ENCODE data around the gene FRAT2.

Gene FRAT2, protein sequence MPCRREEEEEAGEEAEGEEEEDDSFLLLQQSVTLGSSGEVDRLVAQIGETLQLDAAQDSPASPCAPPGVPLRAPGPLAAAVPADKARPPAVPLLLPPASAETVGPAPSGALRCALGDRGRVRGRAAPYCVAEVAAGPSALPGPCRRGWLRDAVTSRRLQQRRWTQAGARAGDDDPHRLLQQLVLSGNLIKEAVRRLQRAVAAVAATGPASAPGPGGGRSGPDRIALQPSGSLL

GRCh38 chr10:97334370-97335175, at the start of gene FRAT2:
Gene FRAT2 (minus strand): TSS chr10:97334729. CDS start chr10:97334572, 157 bp downstream.
- DNase-seq (ENCODE audit: low read depth in 2 of 2): peak; percentile 73 to 84

- no peak for DNase-seq (ENCODE audit: low read depth in 2 of 2)
These were observed 49.6 kb upstream of the FRAT2 start for GRCh38 chr10:97384156-97384555.

- no peak for DNase-seq (ENCODE audit: low read depth in 2 of 2)
These were observed 48.6 kb upstream of the FRAT2 start for GRCh38 chr10:97383159-97383558.

GRCh38 chr10:97381626-97382025, 47.1 kb upstream of the FRAT2 start:
- no peak for DNase-seq (ENCODE audit: low read depth in 2 of 2)

GRCh38 chr10:97380516-97380915, 46.0 kb upstream of the FRAT2 start:
- no peak for DNase-seq (ENCODE audit: low read depth in 2 of 2)

DNA sequence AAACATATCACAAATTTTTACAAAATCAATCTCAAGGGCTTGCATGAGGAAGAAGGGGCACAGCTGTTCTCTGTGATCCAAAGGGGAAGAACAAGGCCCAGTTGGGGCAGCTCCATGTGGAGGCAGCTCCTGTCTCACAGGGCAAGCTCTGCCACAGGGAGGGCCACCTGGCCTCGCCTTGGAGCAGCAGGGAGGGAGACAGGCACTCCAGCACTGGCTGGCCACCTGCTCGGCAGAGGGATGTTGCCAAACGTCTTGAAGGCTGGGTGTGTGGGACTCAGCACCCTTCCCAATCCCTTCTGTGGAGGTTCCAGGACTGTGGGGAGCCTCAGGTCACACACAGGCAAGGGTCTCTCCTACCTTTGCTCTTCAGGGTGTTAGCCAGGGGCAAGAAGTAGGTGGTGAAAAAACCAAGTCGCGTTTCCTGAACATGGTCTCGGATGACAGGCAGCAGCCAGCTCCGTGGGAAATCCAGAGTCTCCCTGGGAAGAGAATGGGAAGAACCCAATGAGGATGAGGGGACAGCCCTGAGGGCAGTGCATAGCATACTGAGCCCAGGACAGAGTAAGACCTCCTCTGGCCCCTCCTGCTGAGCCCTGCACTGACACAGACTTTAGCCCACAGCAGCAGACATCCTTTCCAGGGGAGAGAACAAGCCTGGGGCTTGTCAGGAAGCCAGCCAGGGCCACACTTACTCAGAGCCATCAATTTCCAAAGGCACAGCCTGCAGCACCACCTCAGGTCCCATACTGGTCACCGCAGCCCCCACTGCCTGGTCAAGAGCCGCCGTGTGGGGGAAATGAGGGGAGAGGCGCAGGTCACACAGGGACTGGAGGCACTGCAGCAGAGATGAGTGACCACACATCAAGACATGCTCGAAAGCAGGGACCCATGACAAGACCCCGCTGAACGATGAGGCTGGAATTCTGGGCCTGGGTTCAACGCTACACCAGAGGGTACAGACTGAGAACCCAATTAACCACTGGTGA, 44.7 kb upstream of the FRAT2 start:
- no peak for DNase-seq (ENCODE audit: low read depth in 2 of 2)

DNA sequence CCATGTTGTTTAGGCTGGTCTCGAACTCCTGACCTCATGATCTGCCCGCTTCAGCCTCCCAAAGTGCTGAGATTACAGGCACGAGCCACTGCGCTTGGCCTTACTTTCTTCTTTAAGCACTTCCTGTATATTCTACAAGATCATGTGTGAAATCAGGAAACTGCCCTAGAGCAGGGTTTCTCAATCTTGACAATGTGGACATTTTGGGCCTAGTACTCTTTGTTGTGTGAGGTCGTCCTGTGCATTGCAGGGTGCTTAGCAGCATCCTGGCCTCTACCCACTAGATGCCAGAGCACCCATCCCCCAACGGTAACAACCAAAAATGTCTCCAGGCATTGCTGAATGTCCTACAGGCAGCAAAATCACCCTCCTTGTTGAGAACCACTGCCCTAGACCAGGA, 41.9 kb upstream of the FRAT2 start:
- no peak for DNase-seq (ENCODE audit: low read depth in 2 of 2)

GRCh38 chr10:97373456-97373855, 38.9 kb upstream of the FRAT2 start:
- DNase-seq (ENCODE audit: low read depth in 2 of 2): no peak

DNA sequence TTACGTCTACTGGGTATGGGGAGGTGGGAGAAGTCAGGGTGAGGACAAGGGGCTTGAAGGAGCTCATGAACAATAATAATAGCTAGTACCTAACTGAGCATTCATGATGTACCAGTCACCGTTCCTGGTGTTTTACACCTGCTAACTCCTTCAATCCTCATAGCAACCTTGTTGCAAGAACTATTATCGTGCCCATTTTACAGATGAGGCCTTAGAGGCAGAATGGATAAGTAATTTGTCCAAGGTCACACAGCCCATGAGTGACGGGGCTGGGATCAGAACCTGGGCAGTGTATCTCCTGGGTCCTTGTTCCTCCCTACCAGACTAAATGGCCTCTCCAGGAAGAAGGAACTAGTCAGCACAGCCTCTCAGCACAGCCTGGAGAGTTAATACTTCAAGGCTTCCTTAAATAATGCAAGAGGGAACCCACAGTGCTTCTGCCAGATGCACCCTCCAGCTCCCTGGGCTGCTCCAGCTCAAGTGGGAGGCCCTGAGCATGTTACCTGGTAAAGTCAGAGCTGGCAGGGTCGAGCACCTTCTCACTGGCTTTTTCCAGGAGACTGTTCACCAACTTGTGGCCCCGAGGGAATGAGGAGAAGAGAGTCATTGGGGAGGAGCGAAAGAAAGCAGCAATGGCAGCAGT, 37.8 kb upstream of the FRAT2 start:
- no peak for DNase-seq (ENCODE audit: low read depth in 2 of 2)

- DNase-seq (ENCODE audit: low read depth in 2 of 2): no peak
These were observed 37.2 kb upstream of the FRAT2 start for GRCh38 chr10:97371696-97372095.

DNA sequence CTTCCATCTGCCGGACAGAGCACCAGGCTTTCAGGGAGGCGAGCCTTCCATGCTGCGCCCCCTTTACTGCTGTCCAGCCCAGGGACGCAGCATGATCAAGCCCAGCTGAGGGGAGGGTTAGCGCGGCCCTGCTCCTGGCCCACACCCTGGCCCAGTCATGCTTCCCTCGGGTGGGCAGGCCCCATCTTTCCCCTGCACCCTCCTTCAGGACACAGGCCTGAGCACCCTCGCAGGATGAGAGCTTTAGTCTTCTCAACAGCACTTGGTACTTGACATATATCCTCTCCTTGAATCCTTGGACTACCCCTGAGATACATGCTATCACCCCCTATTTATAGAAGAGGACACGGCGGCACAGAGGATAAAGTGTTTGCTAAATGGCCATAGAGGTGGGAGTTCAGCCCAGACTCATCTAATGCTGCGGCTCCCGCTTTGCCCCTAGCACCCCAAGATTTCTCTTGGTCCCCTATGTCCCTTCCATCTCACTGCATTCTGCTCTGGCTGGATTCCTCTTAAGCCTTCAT, 32.7 kb upstream of the FRAT2 start:
- no peak for DNase-seq (ENCODE audit: low read depth in 2 of 2)

DNA sequence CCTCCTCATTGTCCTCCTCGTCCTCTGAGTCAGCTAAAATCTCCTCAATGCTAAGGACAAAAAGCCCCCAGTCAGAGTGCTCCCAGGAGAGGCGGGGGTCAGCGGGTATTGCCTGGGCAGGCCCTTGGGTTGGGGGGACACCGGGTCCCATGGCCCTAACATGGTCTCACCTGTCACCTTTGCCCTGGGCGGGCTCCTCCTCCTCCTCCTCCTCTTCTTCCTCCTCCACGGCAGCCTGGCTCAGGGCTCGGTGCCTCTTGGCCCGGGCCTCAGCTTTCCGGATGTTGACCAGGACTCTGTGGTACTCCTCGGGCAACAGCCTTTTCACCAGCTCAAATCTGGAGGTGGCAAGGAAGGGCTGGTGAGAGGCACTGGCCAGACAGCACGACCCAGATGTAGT, 32.0 kb upstream of the FRAT2 start:
- no peak for DNase-seq (ENCODE audit: low read depth in 2 of 2)

- DNase-seq (ENCODE audit: low read depth in 2 of 2): no peak
These were observed 31.3 kb upstream of the FRAT2 start for GRCh38 chr10:97365761-97366351.

GRCh38 chr10:97363071-97363470, 28.5 kb upstream of the FRAT2 start:
- DNase-seq (ENCODE audit: low read depth in 2 of 2): no peak

- DNase-seq (ENCODE audit: low read depth in 2 of 2): no peak
These were observed 27.9 kb upstream of the FRAT2 start for GRCh38 chr10:97362310-97363033.

DNA sequence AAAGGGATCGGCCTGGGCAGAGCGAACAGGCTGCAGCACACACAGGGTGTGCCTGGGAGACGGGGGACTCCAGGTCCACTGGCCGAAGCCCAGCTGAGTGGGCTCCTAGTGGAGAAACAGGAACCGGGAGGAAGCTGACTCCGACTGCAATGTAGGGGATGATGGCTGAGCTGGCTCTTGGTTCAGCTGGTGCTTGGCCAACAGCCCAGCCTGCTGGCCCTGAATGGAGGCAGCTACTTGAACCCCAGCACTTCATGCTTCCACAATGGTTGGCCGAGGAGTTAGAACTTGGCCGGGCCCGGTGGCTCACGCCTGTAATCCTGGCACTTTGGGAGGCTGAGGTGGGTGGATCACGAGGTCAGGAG, 27.0 kb upstream of the FRAT2 start:
- no peak for DNase-seq (ENCODE audit: low read depth in 2 of 2)

DNA sequence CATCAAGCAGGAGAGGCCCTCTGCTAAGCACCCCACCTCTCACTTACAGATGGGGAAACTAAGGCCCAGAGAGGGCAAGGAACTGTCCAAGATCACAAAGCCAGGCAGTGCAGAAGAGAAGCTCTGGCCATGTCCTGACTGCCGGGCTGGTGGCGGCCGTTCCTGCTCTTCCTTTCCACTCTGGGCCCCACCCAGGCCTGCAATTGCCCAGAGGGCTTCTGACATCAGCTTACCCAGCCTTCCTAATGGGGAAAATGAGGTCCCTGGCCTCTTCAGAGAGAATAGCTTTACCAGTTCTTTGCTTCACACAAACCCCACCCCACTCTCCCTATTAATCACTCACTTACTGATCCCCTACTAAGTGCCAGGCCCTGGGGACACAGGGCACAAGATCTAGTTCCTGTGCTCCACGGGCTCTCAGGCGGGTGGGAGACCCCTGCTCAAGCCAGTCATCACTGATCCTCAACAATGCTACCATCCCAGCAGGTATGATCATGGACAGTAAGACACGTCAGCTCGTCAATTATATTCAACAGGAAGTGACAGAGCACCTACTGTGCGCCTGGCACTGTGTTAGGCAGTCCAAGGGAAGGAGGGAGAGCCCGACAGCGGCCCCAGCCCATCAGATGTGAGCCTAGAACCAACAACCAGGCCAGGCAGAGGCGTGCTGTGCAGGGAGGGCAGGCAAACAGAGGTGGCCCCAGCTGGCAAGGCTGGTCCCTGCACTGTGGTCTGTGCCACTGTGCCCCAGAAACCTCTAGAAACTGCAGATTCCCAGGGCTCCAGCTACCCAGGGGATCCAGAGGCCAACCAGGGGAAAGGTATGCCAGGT, 26.4 kb upstream of the FRAT2 start:
- DNase-seq (ENCODE audit: low read depth in 2 of 2): no peak

DNA sequence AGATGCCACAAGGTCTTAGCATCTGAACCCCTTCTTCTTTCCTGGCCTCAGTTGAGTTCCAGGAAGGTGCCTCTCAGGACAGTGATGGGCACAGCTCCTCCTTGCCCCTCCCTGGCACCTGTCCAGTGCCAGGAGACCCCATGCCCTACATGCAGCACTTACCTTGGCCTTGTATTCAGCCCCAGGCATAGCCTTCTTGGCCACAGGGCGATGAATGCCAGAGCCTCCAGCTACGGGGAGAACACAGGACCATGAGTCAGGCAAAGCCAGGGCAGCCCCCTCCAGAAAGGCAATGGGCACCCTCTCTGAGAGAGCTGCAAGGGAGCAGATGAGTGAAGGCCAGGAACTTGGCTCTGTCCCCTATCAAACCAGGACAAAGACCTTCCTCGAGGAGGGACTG, 24.3 kb upstream of the FRAT2 start:
- DNase-seq (ENCODE audit: low read depth in 2 of 2): no peak

DNA sequence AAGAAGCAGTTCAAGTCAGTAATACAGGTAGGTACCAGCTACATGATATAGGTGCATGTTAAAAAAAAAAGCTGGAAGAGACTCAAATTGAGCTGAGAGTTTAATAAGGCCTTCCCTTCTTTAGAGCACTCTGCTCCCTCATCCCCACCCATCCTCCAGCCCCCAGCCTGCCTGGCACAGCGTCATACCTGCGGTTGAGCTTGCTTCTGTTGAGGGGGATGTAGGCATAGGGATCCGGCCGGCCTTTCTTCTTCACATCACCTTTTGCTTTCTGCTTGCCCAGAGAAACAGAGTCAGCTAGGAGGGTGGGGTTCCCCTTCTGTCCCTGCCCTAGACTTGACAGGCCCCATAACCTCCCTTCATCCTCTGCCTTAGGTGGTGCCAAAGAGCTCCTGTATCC, 23.8 kb upstream of the FRAT2 start:
- DNase-seq (ENCODE audit: low read depth in 2 of 2): no peak

DNA sequence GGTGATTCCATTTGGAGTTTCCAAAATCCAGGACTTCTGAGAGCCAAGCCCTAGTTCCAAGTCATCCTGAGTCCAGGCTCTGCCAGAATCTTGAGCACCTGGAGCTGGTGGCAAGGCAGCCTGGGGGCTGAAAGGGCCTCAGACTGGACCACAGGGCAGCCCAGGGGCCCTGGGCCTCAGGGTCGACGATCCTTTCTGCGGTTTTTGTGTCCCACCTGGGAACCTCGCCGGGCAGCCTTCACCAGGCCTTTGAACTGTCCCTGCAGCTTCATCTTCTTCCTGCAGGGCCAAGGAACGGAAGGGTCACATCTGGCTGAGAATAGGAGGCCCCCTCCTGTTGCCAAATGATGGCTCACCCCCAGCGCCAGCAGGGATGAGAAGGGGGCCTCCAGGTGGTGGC, 22.4 kb upstream of the FRAT2 start:
- no peak for DNase-seq (ENCODE audit: low read depth in 2 of 2)

Measured in stimulated activated CD8-positive, alpha-beta memory T cell treated with anti-CD3 and anti-CD28 coated beads, Interleukin-7, amount 100 ng/mL, for 4 hours (primary cell).